Gastroesophageal sphincter (tissue), 4 donors: ENCODE data around the gene PLXNA2. TPM values are rescaled to one million over a fixed set of nuclear protein-coding genes. Genes with fewer than 3 reads are reported as not detected.

Experiments
- ATAC-seq: fragments of 150-250 bp; one replicate; pipeline ENCODE4 v1.9.1; 2016; ENCODE audit warnings: mild to moderate bottlenecking, moderate library complexity
- H3K27ac ChIP-seq, 4 donors: fragments of 200-600 bp; sonication (generic) in 3 of 4; 1 replicate in 3 of 4; 2 replicates in 1 of 4; pipeline ENCODE4 v1.5.1; 2016 to 2019
- H3K27me3 ChIP-seq: fragments of 200-600 bp; sonication (generic); one replicate; pipeline ENCODE4 v1.5.1; 2019
- H3K36me3 ChIP-seq, 2 donors: fragments of 200-600 bp; sonication (generic); one replicate each; pipeline ENCODE4 v1.5.1; 2019; ENCODE audit warnings: control low read depth in 1 of 2
- H3K4me1 ChIP-seq, 3 donors: fragments of 200-600 bp; sonication (generic); 1 replicate in 2 of 3; 2 replicates in 1 of 3; pipeline ENCODE4 v1.5.1; 2016 to 2019; ENCODE audit warnings: control low read depth in 2 of 3
- H3K4me3 ChIP-seq, 2 donors: fragments of 200-600 bp; sonication (generic); one replicate each; pipeline ENCODE4 v1.5.1; 2019; ENCODE audit warnings: mild to moderate bottlenecking in 1 of 2, moderate library complexity in 1 of 2
- H3K9me3 ChIP-seq, 3 donors: fragments of 200-600 bp; sonication (generic); one replicate each; pipeline ENCODE4 v1.5.1; 2017 to 2019; ENCODE audit warnings: control low read depth in 2 of 3
- EP300 ChIP-seq: sonication (generic); formaldehyde crosslinking; IDR thresholded peaks from one replicate; pipeline ENCODE4 v1.6.1; 2017; ENCODE audit warnings: antibody characterized with exemption, mild to moderate bottlenecking
- POLR2A ChIP-seq, 2 donors: fragments of 450-650 bp; IDR thresholded peaks; one replicate each; pipeline ENCODE4 v1.6.1; 2017; ENCODE audit warnings: antibody characterized with exemption in 2 of 2, mild to moderate bottlenecking in 2 of 2, moderate library complexity in 1 of 2
- POLR2AphosphoS5 ChIP-seq: sonication (generic); formaldehyde crosslinking; IDR thresholded peaks from one replicate; pipeline ENCODE4 v1.6.1; 2017; ENCODE audit warnings: antibody characterized with exemption
- WGBS, 2 donors: methylation state at CpG; one replicate each; pipeline ENCODE4 v1.1.5; 2018; ENCODE audit warnings: low coverage in 1 of 2; 5-methylcytosine and 5-hydroxymethylcytosine counted together
- total RNA-seq, 4 donors: library from RNA; depleted of rRNA; stranded (reverse); fragments of >200 nt; gene quantifications; one replicate each; pipeline ENCODE4 v1.1.0, GENCODE V29; 2016
- TF ChIP-seq, protein P1 (sequence below), 4 experiments: fragments of 200-600 bp in 2 of 4; fragments of 450-650 bp in 2 of 4; sonication (generic) in 1 of 4; IDR thresholded peaks; one replicate each; pipeline ENCODE4 v1.5.1; 2017 to 2019; ENCODE audit warnings: antibody characterized with exemption in 4 of 4, mild to moderate bottlenecking in 2 of 4, moderate library complexity in 2 of 4

The PLXNA2 gene
- total RNA-seq, 4 donors from 2014 or later = 12.5 to 38.3 (median 32.0) TPM

DNA sequence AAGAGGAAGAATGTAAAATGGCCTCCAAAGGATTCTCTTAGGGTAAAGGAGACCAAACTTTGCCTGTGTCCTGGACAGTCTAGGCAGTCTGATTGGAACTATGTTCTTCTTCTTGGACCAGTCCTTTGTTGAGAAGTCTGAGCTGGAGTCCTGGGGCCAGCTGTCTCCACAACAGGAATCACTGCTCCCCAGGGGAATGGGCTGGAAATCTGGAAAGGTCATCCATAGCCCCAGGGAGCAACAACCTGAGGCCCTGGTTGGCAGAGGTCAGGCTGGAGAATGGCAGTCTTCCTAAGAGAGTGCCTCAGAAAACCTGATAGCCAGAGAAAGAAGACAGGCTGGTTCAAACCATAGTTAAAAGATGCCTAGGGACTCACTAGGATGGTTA, 68.7 kb downstream of the PLXNA2 start:
- H3K4me1 ChIP-seq = peaks cover 0 to 92% (median 17%) of the 10 kb centered on the region in 3 donors
- H3K9me3 ChIP-seq = no peaks in the 10 kb centered on the region
- H3K36me3 ChIP-seq = peaks cover 0 to 7% of the 10 kb centered on the region in 2 donors
- no peak overlapping the region for H3K27ac ChIP-seq
- no peak for ATAC-seq
- no peaks in the 10 kb centered on the region for H3K27me3 ChIP-seq
- TF ChIP-seq EP300 (no peak), POLR2A (IDR thresholded peaks at IDR 0.05) (no peak), POLR2AphosphoS5 (no peak)
- TF ChIP-seq, protein P1, sequence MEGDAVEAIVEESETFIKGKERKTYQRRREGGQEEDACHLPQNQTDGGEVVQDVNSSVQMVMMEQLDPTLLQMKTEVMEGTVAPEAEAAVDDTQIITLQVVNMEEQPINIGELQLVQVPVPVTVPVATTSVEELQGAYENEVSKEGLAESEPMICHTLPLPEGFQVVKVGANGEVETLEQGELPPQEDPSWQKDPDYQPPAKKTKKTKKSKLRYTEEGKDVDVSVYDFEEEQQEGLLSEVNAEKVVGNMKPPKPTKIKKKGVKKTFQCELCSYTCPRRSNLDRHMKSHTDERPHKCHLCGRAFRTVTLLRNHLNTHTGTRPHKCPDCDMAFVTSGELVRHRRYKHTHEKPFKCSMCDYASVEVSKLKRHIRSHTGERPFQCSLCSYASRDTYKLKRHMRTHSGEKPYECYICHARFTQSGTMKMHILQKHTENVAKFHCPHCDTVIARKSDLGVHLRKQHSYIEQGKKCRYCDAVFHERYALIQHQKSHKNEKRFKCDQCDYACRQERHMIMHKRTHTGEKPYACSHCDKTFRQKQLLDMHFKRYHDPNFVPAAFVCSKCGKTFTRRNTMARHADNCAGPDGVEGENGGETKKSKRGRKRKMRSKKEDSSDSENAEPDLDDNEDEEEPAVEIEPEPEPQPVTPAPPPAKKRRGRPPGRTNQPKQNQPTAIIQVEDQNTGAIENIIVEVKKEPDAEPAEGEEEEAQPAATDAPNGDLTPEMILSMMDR (IDR thresholded peaks at IDR 0.05) = no peak
- no peak overlapping the region for H3K4me3 ChIP-seq

DNA sequence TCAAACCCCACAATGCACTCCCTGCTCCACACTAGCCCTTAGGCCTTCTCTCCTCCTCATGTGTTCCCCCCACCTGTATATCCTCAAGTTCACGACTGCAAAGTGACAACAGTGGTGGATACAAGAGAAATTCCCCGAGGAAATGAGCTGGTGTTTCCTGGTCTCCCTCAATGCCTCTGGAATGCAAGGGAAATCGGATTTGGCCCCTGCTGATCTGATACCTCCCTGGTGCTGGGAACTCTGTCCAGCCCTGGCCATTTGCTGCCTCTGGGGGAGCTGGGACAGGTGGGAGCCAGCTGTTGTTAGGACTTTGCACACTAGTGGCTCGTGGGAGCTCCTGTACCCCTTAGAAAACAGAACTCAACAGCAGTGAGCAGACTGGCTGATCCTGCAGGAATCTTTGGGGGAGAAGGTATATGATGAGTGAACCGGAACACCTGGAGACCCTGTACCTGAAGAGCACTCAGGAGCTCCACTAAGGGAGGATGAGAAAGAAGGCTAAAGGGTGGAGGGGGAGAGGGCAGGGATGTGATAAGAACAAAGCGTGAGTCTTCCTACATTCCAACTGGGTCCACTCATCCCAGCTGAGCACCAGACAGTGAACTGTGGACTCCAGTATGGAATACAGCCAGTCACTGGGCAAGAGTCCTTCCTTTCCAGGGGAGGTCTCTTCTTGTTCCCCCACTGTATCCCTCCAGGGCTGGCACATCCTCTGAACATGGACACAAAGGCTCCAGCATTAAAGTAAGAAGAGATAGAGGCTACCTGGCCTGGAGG, 69.3 kb downstream of the PLXNA2 start:
- peaks cover 0 to 91% (median 16%) of the 10 kb centered on the region in 3 donors for H3K4me1 ChIP-seq
- ATAC-seq = no peak

DNA sequence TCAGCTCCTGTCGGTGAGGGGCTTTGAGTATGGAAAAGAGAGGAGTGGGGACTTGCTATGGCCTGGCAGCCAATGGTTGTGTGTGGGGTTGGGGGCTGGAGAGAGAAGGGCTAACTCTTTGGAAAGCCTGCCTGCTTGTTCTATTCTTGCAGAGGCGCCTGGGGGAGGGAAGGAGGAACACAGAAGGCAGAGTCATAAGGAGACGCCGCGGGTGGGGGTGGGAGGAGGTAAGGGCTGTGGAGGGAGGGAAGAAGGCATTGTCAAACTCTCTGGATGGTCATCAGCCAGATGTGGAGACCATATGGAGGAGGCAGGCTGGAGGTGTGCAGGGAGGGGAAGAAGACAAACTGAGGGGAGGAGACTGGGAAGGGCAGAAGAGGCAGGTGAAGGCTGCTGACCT, 70.0 kb downstream of the PLXNA2 start:
- no peaks in the 10 kb centered on the region for H3K9me3 ChIP-seq
- H3K4me1 ChIP-seq = peaks cover 0 to 85% (median 9%) of the 10 kb centered on the region in 3 donors
- H3K4me3 ChIP-seq = no peak overlapping the region
- H3K27me3 ChIP-seq = no peaks in the 10 kb centered on the region
- peaks cover 0 to 7% of the 10 kb centered on the region in 2 donors for H3K36me3 ChIP-seq
- peak overlapping the region in 1 of 4 donors; percentile 21 for H3K27ac ChIP-seq
- 62 to 100% methylated on average over 1 to 4 of the region's 5 CpGs for WGBS, 2 donors
- TF ChIP-seq, protein P1 (IDR thresholded peaks at IDR 0.05) = no peak
- no peak for TF ChIP-seq POLR2AphosphoS5
- TF ChIP-seq EP300 = no peak
- no peak for TF ChIP-seq POLR2A (IDR thresholded peaks at IDR 0.05)
- no peak for ATAC-seq

More for the DNA sequence above, 69.3 kb downstream of the PLXNA2 start:
- Histone ChIP-seq H3K27ac (peak overlapping the region in 1 of 4 donors; percentile 21), H3K4me3 (no peak overlapping the region), H3K9me3 (no peaks in the 10 kb centered on the region), H3K36me3 (peaks cover 0 to 7% of the 10 kb centered on the region in 2 donors), H3K27me3 (no peaks in the 10 kb centered on the region)
- WGBS, 2 donors = 69 to 100% methylated on average over 1 to 5 of the region's 6 CpGs
- no peak for TF ChIP-seq EP300
- TF ChIP-seq POLR2A (IDR thresholded peaks at IDR 0.05) = no peak
- TF ChIP-seq POLR2AphosphoS5 = no peak
- TF ChIP-seq, protein P1 (IDR thresholded peaks at IDR 0.05) = no peak

DNA sequence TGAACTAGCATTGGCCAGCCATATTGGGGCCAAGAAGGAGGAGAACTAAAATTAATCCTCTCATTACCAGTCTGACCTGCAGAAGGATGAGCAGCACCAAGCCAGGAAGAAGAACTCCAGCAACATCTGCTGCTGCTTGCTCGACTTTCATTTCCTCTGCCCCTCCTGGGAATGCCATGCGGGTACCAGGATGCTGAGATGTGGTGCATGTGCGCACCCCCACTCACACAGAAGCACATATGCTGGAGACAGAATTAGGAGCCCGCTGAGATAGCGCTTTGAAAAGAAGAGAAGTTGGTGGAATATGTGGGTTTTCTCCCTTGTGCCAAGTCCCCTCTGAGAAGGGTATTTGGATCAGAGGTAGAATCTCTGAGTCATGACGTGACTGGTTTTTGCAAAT, 70.4 kb downstream of the PLXNA2 start:
- Histone ChIP-seq H3K36me3 (peaks cover 0 to 7% of the 10 kb centered on the region in 2 donors), H3K4me1 (peaks cover 0 to 85% (median 5%) of the 10 kb centered on the region in 3 donors), H3K27me3 (no peaks in the 10 kb centered on the region), H3K9me3 (no peaks in the 10 kb centered on the region), H3K27ac (no peak overlapping the region), H3K4me3 (no peak overlapping the region)
- no peak for ATAC-seq
- 80 to 100% methylated on average over 3 to 5 of the region's 6 CpGs for WGBS, 2 donors
- TF ChIP-seq EP300 = no peak
- no peak for TF ChIP-seq POLR2A (IDR thresholded peaks at IDR 0.05)
- TF ChIP-seq, protein P1 (IDR thresholded peaks at IDR 0.05) = no peak
- TF ChIP-seq POLR2AphosphoS5 = no peak
